Measurements from ENCODE around the gene CYP46A1. TPM values are rescaled to one million over a fixed set of nuclear protein-coding genes. Genes with fewer than 3 reads are reported as not detected.

CYP46A1 gene
- total and polyA plus RNA-seq, 4 donors: 0.14 to 0.92 (median 0.48) TPM

- no peak overlapping the region for H3K27ac ChIP-seq (ENCODE audit: low read depth in 1 of 2, low read length in 2 of 2)
- no peak overlapping the region for H3K4me3 ChIP-seq (ENCODE audit: low read depth in 1 of 3, low read length in 3 of 3)
- TF ChIP-seq ZBTB33 (IDR thresholded peaks at IDR 0.05) (no peak), YY1 (IDR thresholded peaks at IDR 0.05) (no peak), FOXA1 (IDR thresholded peaks at IDR 0.05) (no peak)
- 84% methylated on average over 7 of the region's 7 CpGs for WGBS
- DNase-seq (ENCODE audit: low spot score): no peak
- H3K4me1 ChIP-seq (ENCODE audit: control insufficient read depth in 4 of 4, insufficient read depth in 4 of 4, low read length in 3 of 4): peaks cover 0 to 5% (median 1%) of the 10 kb centered on the region in 4 donors
- peaks cover 0 to 6% (median 0%) of the 10 kb centered on the region in 4 donors for H3K27me3 ChIP-seq (ENCODE audit: control insufficient read depth in 4 of 4, insufficient read depth in 4 of 4, low read length in 3 of 4)
- H3K9me3 ChIP-seq (ENCODE audit: control insufficient read depth in 4 of 4, low read length in 3 of 4): no peaks in the 10 kb centered on the region
- H3K36me3 ChIP-seq (ENCODE audit: control insufficient read depth in 4 of 4, insufficient read depth in 3 of 4, low read depth in 1 of 4, low read length in 3 of 4): no peaks in the 10 kb centered on the region
- no peak overlapping the region for H3K9ac ChIP-seq (ENCODE audit: low read depth in 1 of 2, low read length in 2 of 2)
Observed at GRCh38 chr14:99747167-99747566, 63.1 kb downstream of the CYP46A1 start.

GRCh38 chr14:99747582-99748330 lies 63.7 kb downstream of the CYP46A1 start:
- no peak overlapping the region for H3K9ac ChIP-seq (ENCODE audit: low read depth in 1 of 2, low read length in 2 of 2)
- 83% methylated on average over 22 of the region's 22 CpGs for WGBS
- no peak for TF ChIP-seq EGR1 (IDR thresholded peaks at IDR 0.05; ENCODE audit: low read depth in 2 of 2)
- TF ChIP-seq CTCF (IDR thresholded peaks at IDR 0.05; ENCODE audit: low read depth, low read length, missing input control): no peak
- TF ChIP-seq NR2F2 (IDR thresholded peaks at IDR 0.05): no peak
- TF ChIP-seq JUND (IDR thresholded peaks at IDR 0.05): no peak
- TF ChIP-seq RXRA (IDR thresholded peaks at IDR 0.05): no peak
- no peak for TF ChIP-seq YY1 (IDR thresholded peaks at IDR 0.05)
- no peak for TF ChIP-seq MAX (IDR thresholded peaks at IDR 0.05)
- TF ChIP-seq SP1 (IDR thresholded peaks at IDR 0.05): no peak
- DNase-seq (ENCODE audit: low spot score): no peak
- H3K9me3 ChIP-seq (ENCODE audit: control insufficient read depth in 4 of 4, low read length in 3 of 4): no peaks in the 10 kb centered on the region
- H3K27me3 ChIP-seq (ENCODE audit: control insufficient read depth in 4 of 4, insufficient read depth in 4 of 4, low read length in 3 of 4): peaks cover 0 to 6% (median 0%) of the 10 kb centered on the region in 4 donors
- peaks cover 0 to 5% (median 1%) of the 10 kb centered on the region in 4 donors for H3K4me1 ChIP-seq (ENCODE audit: control insufficient read depth in 4 of 4, insufficient read depth in 4 of 4, low read length in 3 of 4)
- H3K27ac ChIP-seq (ENCODE audit: low read depth in 1 of 2, low read length in 2 of 2): no peak overlapping the region
- no peaks in the 10 kb centered on the region for H3K36me3 ChIP-seq (ENCODE audit: control insufficient read depth in 4 of 4, insufficient read depth in 3 of 4, low read depth in 1 of 4, low read length in 3 of 4)
- no peak overlapping the region for H3K4me3 ChIP-seq (ENCODE audit: low read depth in 1 of 3, low read length in 3 of 3)

- no peaks in the 10 kb centered on the region for H3K36me3 ChIP-seq (ENCODE audit: control insufficient read depth in 4 of 4, insufficient read depth in 3 of 4, low read depth in 1 of 4, low read length in 3 of 4)
- peaks cover 0 to 6% (median 1%) of the 10 kb centered on the region in 4 donors for H3K27me3 ChIP-seq (ENCODE audit: control insufficient read depth in 4 of 4, insufficient read depth in 4 of 4, low read length in 3 of 4)
- no peak for DNase-seq (ENCODE audit: low spot score)
- H3K4me1 ChIP-seq (ENCODE audit: control insufficient read depth in 4 of 4, insufficient read depth in 4 of 4, low read length in 3 of 4): peaks cover 0 to 5% (median 1%) of the 10 kb centered on the region in 4 donors
- H3K9ac ChIP-seq (ENCODE audit: low read depth in 1 of 2, low read length in 2 of 2): no peak overlapping the region
- TF ChIP-seq YY1 (IDR thresholded peaks at IDR 0.05) (no peak), RAD21 (IDR thresholded peaks at IDR 0.05) (no peak), JUND (IDR thresholded peaks at IDR 0.05) (no peak), ZBTB33 (IDR thresholded peaks at IDR 0.05) (no peak), RXRA (IDR thresholded peaks at IDR 0.05) (no peak), GABPA (IDR thresholded peaks at IDR 0.05 in 1 of 2, conservative IDR thresholded peaks at IDR 0.05 in 1 of 2) (no peak), FOXA2 (IDR thresholded peaks at IDR 0.05) (no peak), SP1 (IDR thresholded peaks at IDR 0.05) (no peak), HNF4G (IDR thresholded peaks at IDR 0.05) (no peak), CTCF (IDR thresholded peaks at IDR 0.05; ENCODE audit: low read depth, low read length, missing input control) (no peak), FOXA1 (IDR thresholded peaks at IDR 0.05) (no peak)
- H3K9me3 ChIP-seq (ENCODE audit: control insufficient read depth in 4 of 4, low read length in 3 of 4): no peaks in the 10 kb centered on the region
- 76% methylated on average over 9 of the region's 9 CpGs for WGBS
- no peak overlapping the region for H3K4me3 ChIP-seq (ENCODE audit: low read depth in 1 of 3, low read length in 3 of 3)
- H3K27ac ChIP-seq (ENCODE audit: low read depth in 1 of 2, low read length in 2 of 2): no peak overlapping the region
Observed at GRCh38 chr14:99748529-99748928, 64.4 kb downstream of the CYP46A1 start.

All from liver (tissue), 9 donors.